Measurements from ENCODE around the gene SLC6A3. TPM values are rescaled to one million over a fixed set of nuclear protein-coding genes. Genes with fewer than 3 reads are reported as not detected.

Gene SLC6A3
- polyA plus RNA-seq, 3 donors, result not detected

GRCh38 chr5:1431021-1431811 lies 14.0 kb downstream of the SLC6A3 start:
- no peak overlapping the region for H3K9ac ChIP-seq (ENCODE audit: insufficient read depth, low read length, poor library complexity, severe bottlenecking)
- Mint-ChIP-seq H3K36me3 (no peaks in the 10 kb centered on the region), H3K27me3 (ENCODE audit: low read depth in 3 of 3) (peaks cover 0 to 4% (median 2%) of the 10 kb centered on the region in 3 donors), H3K4me3 (no peak overlapping the region), H3K4me1 (no peaks in the 10 kb centered on the region), H3K27ac (no peak overlapping the region), H3K9me3 (peaks cover 38 to 73% (median 66%) of the 10 kb centered on the region in 7 donors)
- H3K79me2 ChIP-seq (ENCODE audit: insufficient read depth, low read length), result no peaks in the 10 kb centered on the region
- H3K4me2 ChIP-seq (replicated peaks; ENCODE audit: extremely low read depth, low read length, poor library complexity, severe bottlenecking), result no peak overlapping the region
- intact Hi-C loops (cut with micrococcal nuclease), result no loop called here
- no peaks in the 10 kb centered on the region for H3K27me3 ChIP-seq (ENCODE audit: control insufficient read depth in 2 of 2, insufficient read depth in 2 of 2, low read length in 2 of 2)
- no peak overlapping the region for H3K27ac ChIP-seq (ENCODE audit: low read depth in 1 of 2, low read length in 2 of 2)
- no peak overlapping the region for H2AFZ ChIP-seq (ENCODE audit: insufficient read depth, low read depth, low read length, poor library complexity, severe bottlenecking)
- H3K36me3 ChIP-seq (replicated peaks in 1 of 2; ENCODE audit: control insufficient read depth in 1 of 2, insufficient read depth in 2 of 2, low read length in 2 of 2), result no peaks in the 10 kb centered on the region
- no peaks in the 10 kb centered on the region for H3K4me1 ChIP-seq (ENCODE audit: control insufficient read depth in 1 of 2, insufficient read depth in 2 of 2, low read length in 2 of 2)
- H3K4me3 ChIP-seq (replicated peaks in 1 of 3; ENCODE audit: low read depth in 2 of 3, low read length in 3 of 3), result no peak overlapping the region
- H3K9me3 ChIP-seq (replicated peaks in 1 of 2; ENCODE audit: control insufficient read depth in 1 of 2, insufficient read depth in 1 of 2, low read length in 2 of 2), result peaks cover 62% of the 10 kb centered on the region in 2 donors
- TF ChIP-seq CTCF (IDR thresholded peaks at IDR 0.05), result no peak
- H4K20me1 ChIP-seq (ENCODE audit: insufficient read depth, low read length), result no peaks in the 10 kb centered on the region
- no peak for DNase-seq
- WGBS (ENCODE audit: insufficient coverage), result 93% methylated on average over 33 of the region's 33 CpGs

- Histone ChIP-seq H3K27me3 (ENCODE audit: control insufficient read depth in 2 of 2, insufficient read depth in 2 of 2, low read length in 2 of 2) (no peaks in the 10 kb centered on the region), H3K36me3 (replicated peaks in 1 of 2; ENCODE audit: control insufficient read depth in 1 of 2, insufficient read depth in 2 of 2, low read length in 2 of 2) (no peaks in the 10 kb centered on the region), H3K4me3 (replicated peaks in 1 of 3; ENCODE audit: low read depth in 2 of 3, low read length in 3 of 3) (no peak overlapping the region), H3K9ac (ENCODE audit: insufficient read depth, low read length, poor library complexity, severe bottlenecking) (no peak overlapping the region), H3K27ac (ENCODE audit: low read depth in 1 of 2, low read length in 2 of 2) (no peak overlapping the region), H3K4me1 (ENCODE audit: control insufficient read depth in 1 of 2, insufficient read depth in 2 of 2, low read length in 2 of 2) (no peaks in the 10 kb centered on the region), H2AFZ (ENCODE audit: insufficient read depth, low read depth, low read length, poor library complexity, severe bottlenecking) (no peak overlapping the region), H3K9me3 (replicated peaks in 1 of 2; ENCODE audit: control insufficient read depth in 1 of 2, insufficient read depth in 1 of 2, low read length in 2 of 2) (peaks cover 62% of the 10 kb centered on the region in 2 donors), H3K4me2 (replicated peaks; ENCODE audit: extremely low read depth, low read length, poor library complexity, severe bottlenecking) (no peak overlapping the region), H4K20me1 (ENCODE audit: insufficient read depth, low read length) (no peaks in the 10 kb centered on the region), H3K79me2 (ENCODE audit: insufficient read depth, low read length) (no peaks in the 10 kb centered on the region)
- WGBS (ENCODE audit: insufficient coverage), result 92% methylated on average over 22 of the region's 26 CpGs
- H3K4me1 Mint-ChIP-seq, result no peaks in the 10 kb centered on the region
- DNase-seq, result no peak
- intact Hi-C loops (cut with micrococcal nuclease), result no loop called here
- no peaks in the 10 kb centered on the region for H3K36me3 Mint-ChIP-seq
- TF ChIP-seq CTCF (IDR thresholded peaks at IDR 0.05), result no peak
- peak overlapping the region in 1 of 7 donors; percentile 66 for H3K27ac Mint-ChIP-seq
- peaks cover 38 to 75% (median 70%) of the 10 kb centered on the region in 7 donors for H3K9me3 Mint-ChIP-seq
- no peak overlapping the region for H3K4me3 Mint-ChIP-seq
- H3K27me3 Mint-ChIP-seq (ENCODE audit: low read depth in 3 of 3), result peaks cover 2 to 4% (median 2%) of the 10 kb centered on the region in 3 donors
Measured at GRCh38 chr5:1430121-1430795, 15.0 kb downstream of the SLC6A3 start.
